Mesothelial cell of epicardium (in vitro differentiated cells): ENCODE measurements around the gene TSPAN16. TPM values are rescaled to one million over a fixed set of nuclear protein-coding genes. Genes with fewer than 3 reads are reported as not detected.

ENCODE experiments used
- DNase-seq, 2 experiments: peaks; one replicate each; pipeline ENCODE4 v3.0.0; 2021; ENCODE audit warnings: low spot score in 2 of 2; ENCODE audit not compliant: unreplicated experiment in 2 of 2
- H3K27ac Mint-ChIP-seq: 2 replicates; pipeline ENCODE4 v1.8.0; 2021; ENCODE audit warnings: mixed read lengths
- H3K27me3 Mint-ChIP-seq: 2 replicates; pipeline ENCODE4 v1.8.0; 2021; ENCODE audit warnings: low read depth, mixed read lengths
- H3K36me3 Mint-ChIP-seq: 2 replicates; pipeline ENCODE4 v1.8.0; 2021; ENCODE audit warnings: mixed read lengths
- H3K4me1 Mint-ChIP-seq: 2 replicates; pipeline ENCODE4 v1.8.0; 2021; ENCODE audit warnings: mixed read lengths
- H3K4me3 Mint-ChIP-seq: 2 replicates; pipeline ENCODE4 v1.8.0; 2021; ENCODE audit warnings: mild to moderate bottlenecking, moderate library complexity, mixed read lengths
- H3K9me3 Mint-ChIP-seq: 2 replicates; pipeline ENCODE4 v1.8.0; 2021; ENCODE audit warnings: mixed read lengths
- CTCF ChIP-seq: fragments of 200-600 bp; sonication (generic); IDR thresholded peaks from one replicate; pipeline ENCODE4 v1.5.0; 2021; ENCODE audit warnings: antibody characterized with exemption; ENCODE audit not compliant: unreplicated experiment
- total RNA-seq: library from RNA; stranded (reverse); gene quantifications from 3 replicates; pipeline ENCODE4 v1.2.1, GENCODE V29; 2021

The TSPAN16 gene
- not detected in 3 replicates for total RNA-seq

- DNase-seq: no peak
- no peak within 1 kb of the TSS for H3K4me3 Mint-ChIP-seq
- no peak for TF ChIP-seq CTCF
- no peaks in the 10 kb centered on the region for H3K36me3 Mint-ChIP-seq
- H3K4me1 Mint-ChIP-seq: peaks cover 9% of the 10 kb centered on the region
- peaks cover 10% of the 10 kb centered on the region for H3K27me3 Mint-ChIP-seq
- H3K9me3 Mint-ChIP-seq: peaks cover 4% of the 10 kb centered on the region
- peak within 1 kb of the TSS; percentile 13 for H3K27ac Mint-ChIP-seq
Measured at GRCh38 chr19:11295665-11296245, at the start of gene TSPAN16. TSPAN16 (plus strand) TSS chr19:11296160; CDS start chr19:11296298, 138 bp downstream.

- Mint-ChIP-seq H3K4me1 (peaks cover 9% of the 10 kb centered on the region), H3K27ac (no peak overlapping the region), H3K27me3 (no peaks in the 10 kb centered on the region), H3K36me3 (peaks cover 14% of the 10 kb centered on the region), H3K9me3 (no peaks in the 10 kb centered on the region), H3K4me3 (no peak overlapping the region)
- no peak for TF ChIP-seq CTCF
- no peak for DNase-seq
Measured at GRCh38 chr19:11246941-11247340, 49.0 kb upstream of the TSPAN16 start.

- Mint-ChIP-seq H3K4me1 (peaks cover 7% of the 10 kb centered on the region), H3K36me3 (peaks cover 14% of the 10 kb centered on the region), H3K9me3 (no peaks in the 10 kb centered on the region), H3K27me3 (no peaks in the 10 kb centered on the region), H3K27ac (no peak overlapping the region), H3K4me3 (no peak overlapping the region)
- no peak for DNase-seq
- no peak for TF ChIP-seq CTCF
Measured at GRCh38 chr19:11247391-11247790, 48.6 kb upstream of the TSPAN16 start.

GRCh38 chr19:11247934-11248333 lies 48.0 kb upstream of the TSPAN16 start:
- Mint-ChIP-seq H3K9me3 (no peaks in the 10 kb centered on the region), H3K27ac (no peak overlapping the region), H3K4me1 (peaks cover 5% of the 10 kb centered on the region), H3K36me3 (peaks cover 11% of the 10 kb centered on the region), H3K27me3 (no peaks in the 10 kb centered on the region), H3K4me3 (no peak overlapping the region)
- no peak for TF ChIP-seq CTCF
- DNase-seq: no peak

GRCh38 chr19:11248852-11249251 lies 47.1 kb upstream of the TSPAN16 start:
- peaks cover 11% of the 10 kb centered on the region for H3K36me3 Mint-ChIP-seq
- no peak for DNase-seq
- H3K27me3 Mint-ChIP-seq: no peaks in the 10 kb centered on the region
- peaks cover under 1% of the 10 kb centered on the region for H3K4me1 Mint-ChIP-seq
- no peak for TF ChIP-seq CTCF
- no peak overlapping the region for H3K4me3 Mint-ChIP-seq
- H3K27ac Mint-ChIP-seq: no peak overlapping the region
- H3K9me3 Mint-ChIP-seq: no peaks in the 10 kb centered on the region

- no peaks in the 10 kb centered on the region for H3K27me3 Mint-ChIP-seq
- no peak for DNase-seq
- H3K36me3 Mint-ChIP-seq: peaks cover 7% of the 10 kb centered on the region
- H3K4me1 Mint-ChIP-seq: peaks cover 3% of the 10 kb centered on the region
- H3K4me3 Mint-ChIP-seq: no peak overlapping the region
- H3K9me3 Mint-ChIP-seq: no peaks in the 10 kb centered on the region
- TF ChIP-seq CTCF: no peak
- no peak overlapping the region for H3K27ac Mint-ChIP-seq
Measured at GRCh38 chr19:11251217-11251616, 44.7 kb upstream of the TSPAN16 start.
